ENCODE data around the gene CDK2. TPM values are rescaled to one million over a fixed set of nuclear protein-coding genes. Genes with fewer than 3 reads are reported as not detected.

CDK2 gene
- total and polyA plus RNA-seq, 9 of the 15 experiments (the other 6 are each of a cell fraction or from before 2014, with no cell fraction given) = 17.4 to 213 (median 109) TPM

- TF ChIP-seq MYNN (IDR thresholded peaks at IDR 0.05) (no peak), MYNN (CRISPR knock-in tag; IDR thresholded peaks at IDR 0.05) (no peak), CREB3L1 (IDR thresholded peaks at IDR 0.05; ENCODE audit: borderline replicate concordance, low read depth) (no peak), PBX2 (CRISPR knock-in tag; IDR thresholded peaks at IDR 0.05; ENCODE audit: low read depth) (no peak), PBX2 (tag; conservative IDR thresholded peaks at IDR 0.05; ENCODE audit: low read depth) (no peak), JUNB (CRISPR knock-in tag; conservative IDR thresholded peaks at IDR 0.05) (no peak), ZBTB12 (CRISPR knock-in tag; IDR thresholded peaks at IDR 0.05) (no peak), NCOA2 (IDR thresholded peaks at IDR 0.05; ENCODE audit: partially characterized antibody in 2 of 2) (no peak), ZNF408 (CRISPR knock-in tag; IDR thresholded peaks at IDR 0.05; ENCODE audit: low read depth) (no peak), MLLT1 (IDR thresholded peaks at IDR 0.05) (peak in 1 of 2 experiments; percentile 45; a peak in 2 of 4 replicates), PREB (CRISPR knock-in tag; IDR thresholded peaks at IDR 0.05) (no peak), KDM5B (IDR thresholded peaks at IDR 0.05; ENCODE audit: insufficient replicate concordance, low read depth, low read length) (no peak), ATF1 (CRISPR knock-in tag; IDR thresholded peaks at IDR 0.05) (no peak), ATF1 (tag; IDR thresholded peaks at IDR 0.05) (no peak; the same call in 1 of the 2 replicates), SUPT5H (IDR thresholded peaks at IDR 0.05) (no peak), ARNT (IDR thresholded peaks at IDR 0.05) (peak; percentile 73 to 85; a peak in 2 of 4 replicates), EP300 (IDR thresholded peaks at IDR 0.05; ENCODE audit: low read length) (no peak), PTRF (tag; IDR thresholded peaks at IDR 0.05) (no peak), ZNF232 (CRISPR knock-in tag; IDR thresholded peaks at IDR 0.05) (no peak), SIX5 (IDR thresholded peaks at IDR 0.05; ENCODE audit: borderline replicate concordance in 1 of 2, insufficient read depth in 1 of 2, low read depth in 1 of 2, low read length in 2 of 2) (no peak), HDGF (IDR thresholded peaks at IDR 0.05) (peak; percentile 74; the same call in 1 of the 2 replicates), HMGN3 (IDR thresholded peaks at IDR 0.05; ENCODE audit: borderline replicate concordance, extremely low read depth, insufficient read length, low read depth, low read length) (no peak), ZNF79 (CRISPR knock-in tag; IDR thresholded peaks at IDR 0.05; ENCODE audit: low read depth) (no peak)
Measured at GRCh38 chr12:55996201-55996714, 29.6 kb downstream of the CDK2 start (continued).
